Measurements from ENCODE around the gene OSCP1. TPM values are rescaled to one million over a fixed set of nuclear protein-coding genes. Genes with fewer than 3 reads are reported as not detected.
A peak's percentile ranks its signal among the peaks of the same experiment; 100 is the strongest.

The OSCP1 gene
- polyA plus RNA-seq, 1 of the 3 experiments (the other 2 are of a cell fraction), result 11.9 TPM

GRCh38 chr1:36450270-36450918 is at the start of gene OSCP1 (continued):
- no peak for TF ChIP-seq ZBTB33 (IDR thresholded peaks at IDR 0.05; ENCODE audit: borderline replicate concordance, low read depth)
- no peak for TF ChIP-seq SMC3 (IDR thresholded peaks at IDR 0.05; ENCODE audit: low read depth, low read length)
- no peak for TF ChIP-seq RXRA (IDR thresholded peaks at IDR 0.05; ENCODE audit: borderline replicate concordance, low read depth)
- TF ChIP-seq GATA2 (CRISPR knock-in tag; IDR thresholded peaks at IDR 0.05), result no peak
- no peak for TF ChIP-seq GABPA (IDR thresholded peaks at IDR 0.05; ENCODE audit: low read depth)
- TF ChIP-seq CHD2 (IDR thresholded peaks at IDR 0.05; ENCODE audit: low read length, partially characterized antibody), result peak; percentile 65
- TF ChIP-seq MAX (IDR thresholded peaks at IDR 0.05; ENCODE audit: low read depth), result peak; percentile 97
- TF ChIP-seq PBX3 (IDR thresholded peaks at IDR 0.05), result no peak
- TF ChIP-seq RAD21 (IDR thresholded peaks at IDR 0.05; ENCODE audit: low read length), result no peak
- TF ChIP-seq MEF2A (IDR thresholded peaks at IDR 0.05; ENCODE audit: borderline replicate concordance, low read depth), result no peak
- TF ChIP-seq SIN3A (IDR thresholded peaks at IDR 0.05; ENCODE audit: borderline replicate concordance, low read depth, low read length), result peak; percentile 87; the same call in 1 of the 2 replicates
- TF ChIP-seq FOXM1 (IDR thresholded peaks at IDR 0.05; ENCODE audit: low read depth), result no peak
- no peak for TF ChIP-seq YY1 (IDR thresholded peaks at IDR 0.05; ENCODE audit: low read depth)

GRCh38 chr1:36497207-36497606 is 47.0 kb upstream of the OSCP1 start:
- POLR2A ChIA-PET, result no interaction called here
- Histone ChIP-seq H3F3A (replicated peaks; ENCODE audit: insufficient read depth) (no peaks in the 10 kb centered on the region), H3K4me3 (ENCODE audit: low read depth in 2 of 2, low read length in 1 of 2) (no peak overlapping the region), H3K4me2 (no peak overlapping the region), H3K4me1 (ENCODE audit: control insufficient read depth in 1 of 2, insufficient read depth in 2 of 2, low read depth in 1 of 2, low read length in 1 of 2) (no peaks in the 10 kb centered on the region; a peak in 1 of 4 replicates), H3K9ac (no peak overlapping the region), H3K9me2 (no peaks in the 10 kb centered on the region), H3K27me3 (ENCODE audit: insufficient read depth) (peaks cover under 1% of the 10 kb centered on the region; the same call in 1 of the 2 replicates), H4K20me1 (ENCODE audit: insufficient read depth) (no peaks in the 10 kb centered on the region), H3K27ac (ENCODE audit: low read depth in 2 of 2, low read length in 1 of 2) (no peak overlapping the region), H3K79me2 (ENCODE audit: insufficient read depth) (no peaks in the 10 kb centered on the region), H3K9me3 (no peaks in the 10 kb centered on the region), H2AFZ (ENCODE audit: low read depth) (no peak overlapping the region), H3K36me3 (replicated peaks in 1 of 2; ENCODE audit: control insufficient read depth in 1 of 2, insufficient read depth in 2 of 2, low read length in 1 of 2) (no peaks in the 10 kb centered on the region)
- CTCF ChIA-PET, result interaction anchor here (5.3 kb wide), 1 partner anchor 20 kb away, joined by 34 read pairs; no protein-coding TSS in a partner anchor
- TF ChIP-seq ELF1 (IDR thresholded peaks at IDR 0.05) (no peak), CTCF (IDR thresholded peaks at IDR 0.05) (no peak), TCF12 (IDR thresholded peaks at IDR 0.05) (no peak), FOXJ3 (CRISPR knock-in tag; IDR thresholded peaks at IDR 0.05) (no peak), EZH2phosphoT487 (IDR thresholded peaks at IDR 0.05; ENCODE audit: borderline replicate concordance, low read depth) (no peak), MAX (IDR thresholded peaks at IDR 0.05; ENCODE audit: low read depth) (no peak)
- no peak for DNase-seq
- WGBS (ENCODE audit: low lambda C conversion rate), result 83% methylated on average over 2 of the region's 2 CpGs

All from SK-N-SH (cell line).